NCI-H1694 (cell line): Measurements from ENCODE around the gene NAT8L.
"Not testable (repeated sequence)": the region's sequence is repeated elsewhere in the genome, so short reads cannot be mapped to it uniquely, and the experiment has no call there.

Source experiments
- DNase-seq: peaks from one replicate; lab custom pipeline; 2025; lab: John Stamatoyannopoulos, UW

NAT8L gene, protein sequence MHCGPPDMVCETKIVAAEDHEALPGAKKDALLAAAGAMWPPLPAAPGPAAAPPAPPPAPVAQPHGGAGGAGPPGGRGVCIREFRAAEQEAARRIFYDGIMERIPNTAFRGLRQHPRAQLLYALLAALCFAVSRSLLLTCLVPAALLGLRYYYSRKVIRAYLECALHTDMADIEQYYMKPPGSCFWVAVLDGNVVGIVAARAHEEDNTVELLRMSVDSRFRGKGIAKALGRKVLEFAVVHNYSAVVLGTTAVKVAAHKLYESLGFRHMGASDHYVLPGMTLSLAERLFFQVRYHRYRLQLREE

DNA sequence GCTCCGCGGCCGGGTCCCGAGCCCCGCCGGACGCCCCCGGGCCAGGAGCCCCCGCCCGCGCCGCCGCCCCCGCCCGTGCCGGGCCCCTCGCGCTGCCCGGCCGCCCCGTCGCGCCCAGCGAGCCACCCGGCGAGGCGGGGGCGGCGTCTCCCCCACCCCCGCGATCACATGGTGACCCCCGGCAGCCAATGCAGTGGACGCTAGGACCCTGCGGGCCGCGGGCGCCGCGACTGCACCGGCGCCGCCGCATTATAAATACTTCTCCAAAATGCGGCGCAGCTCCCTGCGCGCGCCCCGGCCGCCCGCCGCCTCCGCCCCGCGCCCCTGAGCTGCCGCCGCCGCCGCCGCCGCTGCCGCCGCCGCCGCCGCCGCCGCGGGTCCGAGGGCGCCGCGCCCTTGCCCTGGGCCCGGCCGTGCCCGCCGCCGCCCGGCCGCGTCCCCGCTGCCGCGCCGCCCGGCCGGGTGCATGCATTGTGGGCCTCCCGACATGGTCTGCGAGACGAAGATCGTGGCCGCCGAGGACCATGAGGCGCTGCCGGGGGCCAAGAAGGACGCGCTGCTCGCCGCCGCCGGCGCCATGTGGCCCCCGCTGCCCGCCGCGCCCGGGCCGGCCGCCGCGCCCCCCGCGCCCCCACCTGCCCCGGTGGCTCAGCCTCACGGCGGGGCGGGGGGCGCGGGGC lies at the start of gene NAT8L:
TSS of gene NAT8L (plus strand) at position 282 of the 680 bp plus-strand sequence. CDS start at position 467, 185 bp downstream.
- DNase-seq, result no peak

- DNase-seq, result peak; percentile 18
Measured at GRCh38 chr4:2009651-2010233, 49.4 kb upstream of the NAT8L start.

DNA sequence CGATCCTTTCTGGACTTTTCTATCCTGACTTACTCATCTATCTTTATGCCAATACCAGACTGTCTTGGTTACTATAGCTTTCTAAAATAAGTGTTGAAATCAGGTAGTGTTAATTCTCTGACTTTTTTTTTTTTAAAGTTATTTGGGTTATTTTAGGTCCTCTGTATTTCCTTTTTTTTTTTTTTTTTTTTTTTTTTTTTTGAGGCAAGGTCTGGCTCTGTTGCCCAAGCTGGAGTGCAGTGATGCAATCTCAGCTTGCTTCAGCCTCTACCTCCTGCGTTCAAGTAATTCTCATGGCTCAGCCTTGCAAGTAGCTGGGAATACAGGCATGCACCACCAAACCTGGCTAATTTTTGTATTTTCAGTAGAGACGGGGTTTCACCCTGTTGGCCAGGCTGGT lies 47.5 kb upstream of the NAT8L start:
- DNase-seq, result no peak

DNA sequence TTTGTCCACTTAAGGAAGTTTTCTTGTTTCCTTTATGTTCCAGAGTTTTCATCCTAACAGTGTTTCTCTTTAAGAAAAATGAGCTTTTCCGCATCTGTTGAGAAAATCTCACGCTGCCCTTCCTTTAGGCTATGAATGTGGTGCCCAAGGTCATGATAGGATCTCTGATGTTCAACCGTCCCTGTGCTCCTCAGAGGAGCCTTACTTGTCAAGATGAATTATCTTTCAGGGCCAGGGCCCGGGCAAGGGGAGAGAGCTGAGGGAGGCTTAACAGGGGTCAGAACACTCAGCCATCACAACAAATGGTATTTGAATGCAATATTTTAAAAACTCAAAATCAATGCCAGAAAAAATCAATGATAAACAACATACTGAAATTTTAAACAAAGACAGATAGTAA lies 44.1 kb upstream of the NAT8L start:
- DNase-seq, result no peak

DNA sequence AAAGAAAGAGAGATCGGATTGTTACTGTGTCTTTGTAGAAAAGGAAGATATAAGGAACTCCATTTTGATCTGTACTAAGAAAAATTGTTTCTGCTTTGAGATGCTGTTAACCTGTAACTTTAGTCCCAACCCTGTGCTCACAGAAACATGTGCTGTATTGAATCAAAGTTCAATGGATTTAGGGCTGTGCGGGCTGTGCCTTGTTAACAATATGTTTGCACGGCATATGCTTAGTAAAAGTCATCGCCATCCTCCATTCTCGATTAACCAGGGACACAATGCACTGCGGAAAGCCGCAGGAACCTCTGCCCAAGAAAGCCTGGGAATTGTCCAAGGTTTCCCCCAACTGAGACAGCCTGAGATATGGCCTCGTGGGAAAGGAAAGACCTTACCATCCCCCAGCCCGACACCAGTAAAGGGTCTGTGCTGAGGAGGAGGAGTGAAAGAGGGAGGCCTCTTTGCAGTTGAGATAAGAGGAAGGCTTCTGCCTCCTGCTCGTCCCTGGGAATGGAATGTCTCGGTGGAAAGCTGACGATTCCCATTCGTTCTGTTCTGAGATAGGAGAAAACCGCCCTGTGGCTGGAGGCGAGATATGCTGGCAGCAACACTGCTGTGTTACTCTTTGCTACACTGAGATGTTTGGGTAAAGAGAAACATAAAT lies 37.6 kb upstream of the NAT8L start:
- not testable (repeated sequence) for DNase-seq

- no peak for DNase-seq
Measured at GRCh38 chr4:2024683-2025082, 34.4 kb upstream of the NAT8L start.

DNA sequence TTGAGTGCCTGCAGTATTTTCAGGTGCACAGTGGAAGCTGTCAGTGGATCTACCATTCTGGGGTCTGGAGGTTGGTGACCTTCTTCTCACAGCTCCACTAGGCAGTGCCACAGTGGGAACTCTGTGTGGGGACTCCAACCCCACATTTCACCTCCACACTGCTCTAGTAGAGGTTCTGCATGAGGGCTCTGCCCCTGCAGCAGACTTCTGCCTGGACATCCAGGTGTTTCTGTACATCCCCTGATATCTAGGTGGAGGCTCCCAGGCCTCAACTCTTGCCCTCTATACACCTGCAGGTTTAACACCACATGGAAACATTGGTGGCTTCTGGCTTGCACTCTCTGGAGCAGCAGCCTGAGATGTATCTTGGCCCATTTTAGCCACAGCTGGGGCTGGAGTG lies 33.3 kb upstream of the NAT8L start:
- DNase-seq, result no peak

DNA sequence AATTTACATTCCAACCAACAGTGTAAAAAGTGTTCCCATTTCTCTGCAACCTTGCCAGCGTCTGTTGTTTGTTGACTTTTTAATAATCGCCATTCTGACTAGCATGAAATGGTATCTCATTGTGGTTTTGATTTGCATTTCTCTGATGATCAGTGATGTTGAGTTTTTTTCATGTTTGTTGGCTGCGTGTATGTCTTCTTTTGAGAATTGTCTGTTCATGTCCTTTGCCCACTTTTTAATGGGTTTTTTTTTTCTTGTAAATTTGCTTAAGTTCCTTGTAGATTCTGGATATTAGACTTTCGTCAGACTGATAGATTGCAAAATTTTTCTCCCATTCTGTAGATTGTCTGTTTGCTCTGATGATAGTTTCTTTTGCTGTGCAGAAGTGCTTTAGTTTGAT lies 32.0 kb upstream of the NAT8L start:
- DNase-seq, result not testable (repeated sequence)

GRCh38 chr4:2031161-2031560 lies 28.0 kb upstream of the NAT8L start:
- not testable (repeated sequence) for DNase-seq

DNA sequence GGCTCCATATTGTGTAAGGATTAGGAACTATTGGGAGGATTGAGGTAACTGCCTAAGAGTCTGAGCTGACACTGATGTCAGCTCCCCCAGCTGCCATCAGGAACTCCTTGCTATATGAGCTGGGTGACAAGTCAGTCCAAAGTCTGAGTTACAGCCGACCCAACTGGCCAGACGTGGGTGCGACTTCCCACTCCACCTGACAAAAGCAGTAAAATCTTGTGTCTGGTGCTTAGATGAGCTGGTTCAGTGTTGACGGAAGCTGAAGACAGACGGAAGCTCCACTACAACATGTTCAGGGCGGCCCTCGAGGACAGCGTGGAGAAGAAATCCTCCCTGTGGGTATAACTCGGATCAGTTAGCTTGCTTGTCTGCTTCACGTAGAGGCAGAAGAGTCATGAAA lies 22.8 kb upstream of the NAT8L start:
- no peak for DNase-seq

DNA sequence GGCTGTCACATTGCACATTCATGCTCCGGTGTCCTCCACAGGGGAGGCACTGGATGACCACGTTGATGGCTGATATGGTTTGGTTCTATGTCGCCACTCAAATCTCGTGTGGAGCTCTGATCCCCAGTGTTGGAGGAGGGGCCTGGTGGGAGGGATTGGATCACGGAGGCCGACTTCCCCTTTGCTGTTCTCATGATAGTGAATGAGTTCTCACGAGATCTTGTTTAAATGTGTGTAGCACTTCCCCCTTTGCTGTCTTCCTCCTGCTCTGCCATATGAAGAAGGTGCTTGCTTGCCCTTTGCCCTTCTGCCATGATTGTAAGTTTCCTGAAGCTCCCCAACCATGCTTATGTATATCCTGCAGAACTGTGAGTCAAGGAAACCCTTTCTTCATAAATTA lies 22.3 kb upstream of the NAT8L start:
- DNase-seq, result no peak

DNA sequence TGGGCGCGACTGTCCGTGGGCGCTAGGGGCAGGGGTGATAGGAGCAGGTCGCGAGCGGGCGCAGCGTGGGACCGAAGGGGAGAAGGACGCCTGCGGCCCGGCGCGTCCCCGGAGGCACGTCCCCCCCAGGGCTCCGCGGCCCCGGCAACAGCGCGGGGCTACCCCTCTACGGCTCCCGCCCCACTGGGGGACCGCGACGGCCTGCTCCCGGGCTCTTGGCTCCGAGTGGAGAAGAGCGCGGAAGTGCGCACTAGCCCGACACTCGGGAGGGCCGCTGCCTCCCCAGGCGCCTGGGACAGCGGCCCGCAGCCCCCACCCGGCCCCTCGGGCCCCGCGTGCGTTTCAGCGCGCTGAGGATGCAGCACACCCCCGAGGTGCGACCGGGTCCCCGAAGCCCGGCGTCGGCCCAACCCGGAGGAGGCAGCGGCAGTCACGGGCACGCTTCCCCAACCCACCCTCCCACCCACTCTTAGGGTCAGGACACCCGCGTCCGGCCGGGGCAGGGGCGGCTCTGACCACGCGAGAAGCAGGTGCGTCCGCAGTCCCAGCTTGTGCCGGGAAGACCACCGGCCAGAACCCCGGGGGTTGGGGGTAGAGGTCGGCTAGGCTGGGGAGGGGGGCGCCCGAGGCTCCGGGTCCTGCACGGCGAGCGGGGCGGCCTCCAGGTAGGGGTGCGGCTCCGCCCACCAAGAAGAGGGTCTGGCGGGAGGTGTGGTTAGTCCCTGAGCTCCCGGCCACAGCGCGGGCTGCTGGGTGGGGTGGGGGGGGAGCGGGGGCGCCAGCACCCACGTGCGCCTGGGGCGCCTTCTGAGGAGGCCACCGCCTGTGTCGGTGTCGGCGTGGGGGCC lies 18.5 kb upstream of the NAT8L start:
- DNase-seq, result no peak

DNA sequence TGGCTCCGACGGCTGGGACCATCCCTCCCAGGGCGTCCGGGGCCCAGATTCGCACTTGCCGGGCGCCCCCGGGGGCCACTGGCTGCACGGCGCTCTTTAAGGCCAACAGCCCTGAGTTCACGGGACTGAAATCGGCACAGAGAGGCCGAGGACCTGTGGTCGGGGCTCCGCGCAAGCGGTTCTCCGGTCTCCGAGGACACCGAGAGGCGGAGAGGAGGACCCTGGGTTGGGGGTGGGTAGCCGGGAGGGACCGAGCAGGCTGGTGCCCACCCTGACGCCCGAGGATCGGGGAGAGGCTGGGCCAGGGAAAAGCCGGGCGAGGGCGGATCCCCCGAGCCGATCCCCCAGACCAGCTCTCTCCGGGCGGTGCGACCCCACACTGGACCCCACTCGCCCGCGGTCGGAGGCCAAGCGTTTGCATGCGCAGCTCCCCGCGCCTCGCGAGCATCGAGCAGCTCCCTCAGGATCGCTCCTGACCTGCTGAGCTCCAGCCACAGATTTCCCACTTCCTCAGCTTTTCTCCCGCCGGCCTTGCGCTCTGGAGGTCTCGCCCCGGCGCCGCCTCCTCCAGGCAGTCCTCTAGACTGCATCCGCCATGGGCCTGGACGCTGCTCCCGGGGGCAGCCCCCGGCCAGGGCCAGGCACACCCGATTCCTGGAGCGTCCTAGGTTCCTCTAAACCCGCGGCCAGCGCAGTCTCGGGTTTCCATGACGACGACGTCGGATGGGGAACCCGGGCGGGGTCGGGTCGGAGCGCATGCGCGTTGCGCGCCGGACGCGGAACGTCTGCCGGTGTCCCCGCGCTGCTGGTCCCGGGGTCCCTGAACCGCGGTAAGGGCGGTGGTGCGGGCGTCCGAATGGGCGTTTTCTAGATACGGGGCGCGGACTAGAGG lies 17.6 kb upstream of the NAT8L start:
- peak; percentile 41 for DNase-seq

DNA sequence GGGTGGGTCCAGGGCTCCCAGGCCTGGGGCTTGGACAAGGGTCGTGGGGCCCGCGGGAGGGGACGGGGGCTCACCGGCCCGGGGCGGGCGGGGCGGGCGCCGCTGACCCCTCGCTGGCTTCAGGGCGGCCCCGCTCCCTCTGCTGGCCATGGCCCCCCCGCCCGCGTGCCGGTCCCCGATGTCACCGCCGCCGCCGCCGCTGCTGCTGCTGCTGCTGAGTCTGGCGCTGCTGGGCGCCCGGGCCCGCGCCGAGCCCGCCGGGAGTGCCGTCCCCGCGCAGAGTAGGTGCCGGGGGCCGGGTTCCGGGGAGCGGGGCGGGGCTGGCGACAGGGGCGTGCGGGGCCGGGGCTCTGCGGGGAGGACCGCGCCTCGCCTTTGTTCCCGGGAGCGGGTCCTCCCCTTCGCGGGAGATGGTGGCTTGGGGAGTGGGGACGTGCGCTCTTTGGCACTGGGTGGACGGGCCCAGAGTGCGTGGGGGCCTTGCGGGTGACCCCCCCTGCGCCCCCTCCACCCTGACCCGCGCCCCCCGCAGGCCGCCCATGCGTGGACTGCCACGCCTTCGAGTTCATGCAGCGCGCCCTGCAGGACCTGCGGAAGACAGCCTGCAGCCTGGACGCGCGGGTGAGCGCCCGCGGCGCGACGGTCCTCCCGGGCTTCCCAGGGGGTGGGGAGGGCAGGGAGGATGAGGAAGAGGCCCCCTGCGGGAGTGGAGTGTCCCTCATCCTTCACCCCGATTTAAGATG lies 16.8 kb upstream of the NAT8L start:
- no peak for DNase-seq

DNA sequence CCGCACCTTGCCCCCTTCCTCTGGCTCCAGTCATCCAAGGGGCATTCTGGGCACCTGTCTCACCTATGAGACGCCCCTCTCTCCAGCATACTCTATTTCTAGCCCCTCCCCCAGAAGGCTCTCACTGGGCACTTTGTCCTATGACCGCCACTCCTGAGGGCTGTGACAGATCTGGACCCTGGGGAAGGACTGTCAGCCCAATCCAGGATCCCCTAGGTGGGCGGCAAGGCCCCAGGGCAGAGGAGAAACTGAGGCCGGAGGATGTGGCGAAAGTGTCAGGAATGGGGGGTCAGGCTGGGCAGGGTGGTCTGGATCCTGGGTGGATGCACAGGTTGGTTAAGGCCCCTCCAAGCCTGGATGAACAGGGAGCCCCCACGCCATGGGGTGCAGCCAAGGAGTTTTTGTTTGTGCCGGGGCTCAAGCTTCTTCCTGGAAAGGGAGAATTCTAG lies 16.2 kb upstream of the NAT8L start:
- DNase-seq, result no peak

- no peak for DNase-seq
Measured at GRCh38 chr4:2043396-2044118, 15.6 kb upstream of the NAT8L start.

- DNase-seq, result no peak
Measured at GRCh38 chr4:2044119-2044485, 15.0 kb upstream of the NAT8L start.

DNA sequence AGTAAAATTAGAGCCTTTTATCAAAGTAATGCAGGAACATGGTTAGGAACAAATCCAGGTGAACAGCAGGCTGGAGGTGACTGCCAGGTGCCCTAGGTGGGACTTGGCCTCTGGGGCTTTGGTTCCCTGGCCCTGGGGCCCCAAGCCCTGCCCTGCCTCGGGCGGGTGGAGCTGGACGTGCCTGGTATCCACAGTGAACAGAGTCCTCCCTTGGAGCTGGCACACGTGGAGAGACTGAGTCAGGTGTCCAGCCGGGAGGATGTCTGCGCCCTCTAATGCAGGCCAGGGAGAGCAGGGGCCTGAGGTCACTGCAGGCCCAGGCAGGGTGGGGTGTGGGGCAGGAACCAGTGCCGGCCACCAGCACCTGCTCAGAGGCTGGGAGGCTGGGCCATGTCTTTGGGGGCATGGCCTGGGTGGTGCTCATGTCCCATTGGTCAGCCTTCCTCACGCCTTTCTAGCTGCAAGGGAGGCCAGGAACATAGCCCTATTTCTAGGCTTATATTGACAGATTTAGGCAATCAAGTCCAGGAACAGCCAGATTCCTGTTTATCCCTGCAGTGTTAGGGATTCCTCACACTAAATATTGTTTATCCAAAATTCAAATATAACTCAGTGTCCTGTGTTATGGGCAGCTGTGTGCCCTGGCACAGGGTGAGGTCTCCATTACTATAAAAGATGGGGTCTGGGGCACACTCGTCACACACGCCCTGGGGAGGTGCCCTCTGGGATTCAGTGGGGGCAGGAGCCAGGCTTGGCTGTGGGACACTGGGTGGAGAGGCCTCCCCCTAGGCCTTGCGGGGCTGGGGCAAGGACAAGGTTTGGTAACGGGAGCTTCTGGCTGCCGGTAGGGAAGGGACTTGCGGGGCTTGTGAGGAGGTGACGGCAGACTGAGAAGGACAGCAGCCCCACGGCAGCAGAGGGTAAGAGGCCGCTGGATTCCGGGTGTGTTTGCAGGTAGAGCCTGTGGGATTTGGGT lies 14.3 kb upstream of the NAT8L start:
- no peak for DNase-seq
